HG03439 (cell line): Measurements from ENCODE around the gene KCNQ1OT1.

Experiments used
- ATAC-seq: cut with Tn5 transposase; IDR thresholded peaks from one replicate; pipeline ENCODE4 v1.9.1; 2021; ENCODE audit warnings: mild to moderate bottlenecking, moderate library complexity; ENCODE audit not compliant: unreplicated experiment

Gene KCNQ1OT1

DNA sequence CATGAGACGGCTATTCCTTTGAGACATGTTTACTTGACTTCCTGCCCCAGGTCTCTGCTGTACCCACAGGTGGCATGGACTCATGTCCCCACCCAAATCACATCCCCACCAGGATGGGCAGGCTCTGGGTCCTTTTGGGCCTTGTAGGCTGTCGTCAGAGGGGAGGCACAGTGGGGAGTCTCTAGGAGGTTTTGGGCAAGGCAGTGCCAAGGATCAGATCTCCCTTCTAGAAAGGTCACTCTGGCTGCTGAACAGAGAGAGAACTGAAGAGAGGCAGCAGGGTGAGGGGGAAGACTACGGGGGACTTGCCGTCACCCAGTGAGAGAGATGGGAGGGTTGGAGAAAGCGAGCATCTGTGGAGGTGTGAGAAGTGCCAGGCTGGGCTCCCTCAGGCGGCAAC is 4.6 kb upstream of the KCNQ1OT1 start:
- no peak for ATAC-seq

GRCh38 chr11:2703363-2704141 is 3.8 kb upstream of the KCNQ1OT1 start:
- no peak for ATAC-seq

DNA sequence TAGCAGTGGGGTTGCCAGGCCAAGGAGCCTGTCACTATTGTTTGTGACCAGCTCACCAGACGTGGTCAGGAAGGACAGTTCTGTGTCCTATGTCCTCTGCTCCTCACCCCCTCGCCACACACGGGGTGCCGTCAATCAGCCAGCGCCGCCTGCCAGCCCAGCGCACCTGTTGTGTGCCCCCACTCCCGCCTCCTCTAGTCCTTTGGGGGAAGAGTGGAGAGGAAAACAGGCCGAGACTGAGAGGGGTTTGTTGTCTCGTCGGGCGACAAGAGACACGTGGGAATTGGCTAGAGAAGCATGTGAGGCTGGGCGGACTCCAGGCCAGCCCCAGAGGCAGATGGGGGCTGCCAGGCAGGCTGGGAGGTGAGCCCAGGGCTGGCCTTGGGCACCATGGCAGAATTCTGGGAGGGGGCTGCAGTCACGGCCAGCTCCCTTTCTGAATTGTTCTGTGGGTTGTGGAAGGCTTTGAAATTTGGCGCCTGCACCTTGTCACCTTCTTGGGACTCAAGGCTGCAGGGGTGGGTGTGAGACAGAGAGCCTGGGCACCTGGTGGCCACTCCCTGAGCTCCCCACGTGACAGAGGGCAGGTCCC is 3.1 kb upstream of the KCNQ1OT1 start:
- no peak for ATAC-seq

- ATAC-seq = no peak
Measured at GRCh38 chr11:2701898-2702434, 2.2 kb upstream of the KCNQ1OT1 start.

- ATAC-seq = no peak
Measured at GRCh38 chr11:2701230-2701629, 1.4 kb upstream of the KCNQ1OT1 start.

- ATAC-seq = peak; percentile 40
Measured at GRCh38 chr11:2700415-2701211, 819 bp upstream of the KCNQ1OT1 start.

- peak; percentile 7 for ATAC-seq
Measured at GRCh38 chr11:2699185-2699530, 636 bp downstream of the KCNQ1OT1 start.

DNA sequence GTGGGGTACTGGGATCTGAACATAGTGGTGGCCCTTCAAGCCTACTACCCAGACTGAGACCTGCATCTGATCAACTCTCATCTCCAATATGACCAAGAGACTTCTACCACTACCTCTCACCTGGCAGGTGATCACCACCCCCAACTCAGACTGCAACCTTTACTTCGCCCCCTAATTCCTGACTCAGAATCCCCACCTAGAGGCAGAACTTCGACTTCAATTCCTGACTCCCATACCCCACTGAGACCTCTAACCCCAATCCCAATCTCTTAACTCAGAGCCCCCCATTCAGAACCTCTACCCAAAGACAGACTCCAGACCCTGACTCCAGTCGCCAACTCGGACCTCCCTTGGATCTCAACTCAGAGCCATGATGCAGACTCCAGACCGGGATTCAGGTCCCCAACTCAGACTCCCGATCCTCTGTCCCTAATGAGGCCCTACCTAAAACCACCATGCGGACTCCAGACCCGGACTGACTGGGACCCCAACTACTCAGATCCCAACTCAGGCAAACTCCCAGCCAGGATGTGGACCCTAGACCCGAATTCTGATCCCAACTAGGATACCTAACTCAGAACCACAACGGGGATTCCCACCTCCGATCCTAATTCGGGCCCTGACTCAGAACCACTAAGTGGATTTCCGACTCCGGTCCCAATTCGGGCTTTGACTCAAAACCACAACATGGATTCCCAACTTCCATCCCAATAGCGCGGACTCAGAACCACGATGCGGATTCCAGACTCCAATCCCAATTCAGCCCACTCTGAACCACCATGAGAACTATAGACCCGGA is 1.2 kb downstream of the KCNQ1OT1 start:
- ATAC-seq = no peak

DNA sequence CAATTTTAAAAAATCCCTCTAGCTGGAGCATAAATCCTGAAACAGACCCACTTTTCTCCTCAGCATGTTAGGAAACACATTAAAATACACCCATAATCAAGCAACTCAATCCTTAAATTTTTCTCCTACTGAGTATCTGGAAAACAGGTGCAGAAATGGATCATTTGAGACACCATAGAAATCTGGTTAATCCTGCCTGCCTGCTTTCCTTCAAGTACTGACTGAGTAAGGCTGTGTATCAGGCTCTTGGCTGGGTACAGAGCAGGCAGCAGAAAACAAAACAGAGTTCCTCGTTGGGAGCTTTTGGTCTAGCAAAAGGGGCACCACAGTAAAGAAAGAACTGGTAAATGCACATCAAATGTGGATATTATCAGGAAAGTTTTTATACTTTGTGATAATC is 1.9 kb downstream of the KCNQ1OT1 start:
- ATAC-seq = no peak

GRCh38 chr11:2696455-2696854 is 3.3 kb downstream of the KCNQ1OT1 start:
- ATAC-seq = no peak

- ATAC-seq = no peak
Measured at GRCh38 chr11:2694995-2695939, 4.5 kb downstream of the KCNQ1OT1 start.

- ATAC-seq = no peak
Measured at GRCh38 chr11:2694495-2694894, 5.3 kb downstream of the KCNQ1OT1 start.

- no peak for ATAC-seq
Measured at GRCh38 chr11:2693271-2694261, 6.2 kb downstream of the KCNQ1OT1 start.

DNA sequence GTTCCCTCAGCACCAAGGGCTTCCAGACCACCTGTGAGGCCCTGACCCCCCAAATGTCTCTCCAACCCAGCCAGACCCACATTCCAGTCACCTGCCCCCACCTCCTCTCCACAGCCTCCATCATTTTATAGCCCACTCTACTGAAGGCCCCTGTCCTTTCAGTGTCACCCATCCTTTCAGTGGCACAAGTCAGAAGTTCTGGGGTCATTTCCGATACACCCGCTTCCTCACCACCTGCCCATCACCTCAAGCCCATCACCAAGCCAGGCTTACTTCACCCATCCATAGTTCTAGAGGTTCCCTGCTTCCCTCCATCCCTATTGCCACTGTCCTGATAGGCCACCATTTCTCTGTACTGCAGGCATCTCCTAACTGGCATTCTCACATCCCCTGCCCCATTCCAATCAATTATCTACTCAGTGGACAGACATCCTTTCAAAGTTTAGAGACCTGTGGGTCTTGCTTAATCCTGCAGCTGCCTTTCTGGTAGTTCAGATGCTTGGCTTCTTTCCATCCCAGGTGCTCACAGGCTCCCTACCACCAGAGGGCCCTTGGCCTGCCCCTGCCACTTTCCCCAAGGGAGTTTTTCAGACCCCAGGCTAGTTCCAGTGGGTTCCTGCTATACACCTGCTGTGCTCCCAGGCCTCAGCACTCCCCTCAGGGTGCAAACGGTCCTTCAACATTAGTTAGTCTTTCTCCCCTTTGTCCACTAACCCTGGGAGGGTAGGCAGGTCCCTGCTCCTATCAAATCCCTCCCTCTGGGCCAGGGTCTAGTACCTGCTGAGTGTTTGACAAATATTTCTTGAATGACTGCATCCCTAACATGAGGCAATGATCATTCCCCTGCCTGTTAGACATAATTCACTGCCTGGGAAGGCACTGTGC is 7.6 kb downstream of the KCNQ1OT1 start:
- no peak for ATAC-seq

DNA sequence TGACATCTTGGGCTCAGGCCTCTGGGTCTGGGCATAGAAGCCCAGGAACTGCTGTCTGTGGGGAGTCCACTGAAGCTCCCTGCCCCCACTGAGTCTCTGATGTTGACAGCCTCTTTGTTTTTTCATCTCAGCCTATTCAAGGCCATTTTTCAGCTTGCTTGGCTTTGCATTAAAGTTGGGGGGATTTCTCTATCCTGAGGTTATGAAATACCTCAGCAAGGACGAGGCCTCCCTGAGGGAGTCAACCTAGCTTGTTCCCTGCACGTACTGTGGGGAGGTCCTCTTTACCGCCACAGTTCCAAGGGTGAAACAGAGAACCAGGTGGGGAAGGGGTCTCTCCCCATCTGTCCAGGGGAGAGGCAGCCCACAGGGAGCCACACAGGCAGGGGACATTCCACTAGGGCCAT is 8.4 kb downstream of the KCNQ1OT1 start:
- ATAC-seq = no peak

DNA sequence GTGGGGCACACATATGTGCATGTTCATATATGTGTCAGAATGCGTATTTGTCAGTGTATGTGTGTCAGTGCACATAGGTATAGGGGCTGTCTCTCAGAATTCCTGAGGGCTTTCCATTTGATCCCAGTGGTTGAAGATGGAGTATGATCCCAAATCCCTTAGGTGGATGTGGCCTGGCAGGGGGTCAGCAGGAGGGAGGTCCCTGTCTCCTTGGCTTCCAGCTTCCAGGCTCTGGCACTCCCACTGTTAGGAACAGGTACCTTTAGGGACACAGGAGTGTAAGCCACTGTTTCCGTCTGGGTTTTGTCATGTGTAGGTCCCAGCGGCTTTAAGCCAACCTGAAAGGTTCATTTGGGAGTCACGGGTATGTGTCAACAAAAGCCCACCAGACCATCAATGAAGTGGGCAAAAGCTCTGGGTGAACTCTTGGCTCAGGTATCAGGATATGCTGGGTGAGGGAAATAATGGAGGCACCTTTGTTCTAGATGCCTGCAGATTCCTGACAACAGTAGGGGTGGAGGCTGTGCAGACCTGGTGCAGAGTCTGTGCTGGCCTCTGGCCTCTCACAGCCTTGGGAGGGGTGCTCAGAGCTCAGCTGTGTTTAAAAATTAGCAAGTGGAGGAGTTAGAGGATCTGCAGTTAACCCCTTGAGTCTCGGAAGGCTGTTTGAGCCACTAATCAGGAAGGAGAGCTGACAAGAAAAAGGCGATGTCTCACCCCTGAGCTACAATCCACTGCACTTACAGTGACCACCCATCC is 9.0 kb downstream of the KCNQ1OT1 start:
- no peak for ATAC-seq
